GM23338 (cell line): Measurements from ENCODE around the gene TBC1D21. TPM values are rescaled to one million over a fixed set of nuclear protein-coding genes. Genes with fewer than 3 reads are reported as not detected.

Experiments used
- ATAC-seq: fragments of 200-7000 bp; cut with Tn5 transposase; 3 replicates; pipeline ENCODE4 v1.9.1; 2020
- DNase-seq: peaks from one replicate; pipeline ENCODE4 v3.0.0-alpha.2; 2015; ENCODE audit warnings: low spot score
- H2AFZ ChIP-seq: fragments of 200-600 bp; sonication (generic); 2 replicates; pipeline ENCODE4 v1.8.0; 2016; ENCODE audit warnings: antibody characterized with exemption, mild to moderate bottlenecking, moderate library complexity
- H3F3A ChIP-seq: fragments of 200-600 bp; sonication (generic); replicated peaks from 2 replicates; pipeline ENCODE4 v1.8.0; 2017; ENCODE audit warnings: antibody characterized with exemption, mixed run types, low read depth
- H3K27ac ChIP-seq: fragments of 200-600 bp; sonication (generic); 2 replicates; pipeline ENCODE4 v1.6.1; 2016; ENCODE audit warnings: low read depth
- H3K27me3 ChIP-seq: fragments of 200-600 bp; sonication (generic); 2 replicates; pipeline ENCODE4 v1.8.0; 2016; ENCODE audit warnings: mild to moderate bottlenecking, mixed run types, moderate library complexity; ENCODE audit not compliant: insufficient read depth
- H3K36me3 ChIP-seq: fragments of 200-600 bp; sonication (generic); 2 replicates; pipeline ENCODE4 v1.8.0; 2016; ENCODE audit warnings: mild to moderate bottlenecking; ENCODE audit not compliant: insufficient read depth
- H3K4me1 ChIP-seq: fragments of 200-600 bp; sonication (generic); 2 replicates; pipeline ENCODE4 v1.8.0; 2016; ENCODE audit warnings: mild to moderate bottlenecking, moderate library complexity; ENCODE audit not compliant: insufficient read depth
- H3K4me2 ChIP-seq: fragments of 200-600 bp; sonication (generic); 2 replicates; pipeline ENCODE4 v1.7.1; 2017; ENCODE audit warnings: mixed run types
- H3K4me3 ChIP-seq: fragments of 200-600 bp; sonication (generic); 2 replicates; pipeline ENCODE4 v1.6.1; 2016; ENCODE audit warnings: mixed run types
- H3K79me2 ChIP-seq: fragments of 200-600 bp; sonication (generic); replicated peaks from 2 replicates; pipeline ENCODE4 v1.8.0; 2017; ENCODE audit warnings: mild to moderate bottlenecking; ENCODE audit not compliant: insufficient read depth
- H3K9me2 ChIP-seq: fragments of 200-600 bp; sonication (generic); 2 replicates; pipeline ENCODE4 v1.8.0; 2017; ENCODE audit not compliant: insufficient read depth
- H4K20me1 ChIP-seq: fragments of 200-600 bp; sonication (generic); replicated peaks from 2 replicates; pipeline ENCODE4 v1.8.0; 2017; ENCODE audit warnings: mild to moderate bottlenecking; ENCODE audit not compliant: insufficient read depth
- H3K27ac Mint-ChIP-seq: 2 replicates; pipeline ENCODE4 v1.8.0; 2020; ENCODE audit warnings: inconsistent platforms, mild to moderate bottlenecking, moderate library complexity, mixed read lengths
- H3K27me3 Mint-ChIP-seq: 3 replicates; pipeline ENCODE4 v1.8.0; 2022; ENCODE audit warnings: low read depth, mild to moderate bottlenecking, moderate library complexity, mixed read lengths, inconsistent platforms; ENCODE audit not compliant: insufficient read depth, poor library complexity
- H3K36me3 Mint-ChIP-seq: 3 replicates; pipeline ENCODE4 v1.8.0; 2021; ENCODE audit warnings: low read depth, mild to moderate bottlenecking, inconsistent platforms, moderate library complexity, mixed read lengths
- H3K4me1 Mint-ChIP-seq: 3 replicates; pipeline ENCODE4 v1.8.0; 2020; ENCODE audit warnings: mild to moderate bottlenecking, inconsistent platforms, mixed read lengths
- H3K4me3 Mint-ChIP-seq: 3 replicates; pipeline ENCODE4 v1.8.0; 2021; ENCODE audit warnings: moderate library complexity, mild to moderate bottlenecking, inconsistent platforms, mixed read lengths
- H3K9me3 Mint-ChIP-seq: 3 replicates; pipeline ENCODE4 v1.8.0; 2020; ENCODE audit warnings: moderate library complexity, mild to moderate bottlenecking, inconsistent platforms, mixed read lengths
- CREB1 ChIP-seq: fragments of 250-450 bp; sonication (Bioruptor Pico); IDR thresholded peaks from 2 replicates; pipeline ENCODE4 v1.5.0; 2020; ENCODE audit warnings: low read depth, mild to moderate bottlenecking, moderate library complexity
- CTCF ChIP-seq, 2 experiments: fragments of 200-600 bp in 1 of 2; sonication (generic) in 1 of 2; conservative IDR thresholded peaks; 2 replicates each; pipeline versions ENCODE4 v1.5.1 to v1.6.1; 2016 to 2017; ENCODE audit warnings: antibody characterized with exemption in 2 of 2, low read depth in 2 of 2, mild to moderate bottlenecking in 2 of 2, moderate library complexity in 1 of 2
- ETS1 ChIP-seq: IDR thresholded peaks from 2 replicates; pipeline ENCODE4 v1.6.1; 2016; ENCODE audit warnings: antibody characterized with exemption
- EZH2 ChIP-seq: fragments of 200-600 bp; sonication (generic); IDR thresholded peaks from one replicate; pipeline ENCODE4 v1.8.0; 2017; ENCODE audit warnings: antibody characterized with exemption, mild to moderate bottlenecking, low read depth; ENCODE audit not compliant: unreplicated experiment
- EZH2phosphoT487 ChIP-seq: fragments of 200-600 bp; sonication (generic); IDR thresholded peaks from one replicate; pipeline ENCODE4 v1.8.1; 2018; ENCODE audit warnings: antibody characterized with exemption; ENCODE audit not compliant: unreplicated experiment
- JUNB ChIP-seq: IDR thresholded peaks from one replicate; pipeline ENCODE4 v1.6.1; 2016; ENCODE audit warnings: antibody characterized with exemption; ENCODE audit not compliant: unreplicated experiment
- NANOG ChIP-seq: IDR thresholded peaks from 2 replicates; pipeline ENCODE4 v1.6.1; 2016; ENCODE audit warnings: antibody characterized with exemption, borderline replicate concordance
- POLR2AphosphoS5 ChIP-seq: IDR thresholded peaks from 2 replicates; pipeline ENCODE4 v1.6.1; 2016; ENCODE audit warnings: antibody characterized with exemption, low read depth
- REST ChIP-seq: IDR thresholded peaks from one replicate; pipeline ENCODE4 v1.6.1; 2018; ENCODE audit warnings: antibody characterized with exemption; ENCODE audit not compliant: unreplicated experiment
- STAT1 ChIP-seq: IDR thresholded peaks from one replicate; pipeline ENCODE4 v1.6.1; 2016; ENCODE audit warnings: antibody characterized with exemption; ENCODE audit not compliant: unreplicated experiment
- ZNF114 ChIP-seq: fragments of 250-450 bp; sonication (Bioruptor Pico); IDR thresholded peaks from 2 replicates; pipeline ENCODE4 v1.5.0; 2020; ENCODE audit warnings: mild to moderate bottlenecking, moderate library complexity
- ZNF331 ChIP-seq: fragments of 250-450 bp; sonication (Bioruptor Pico); IDR thresholded peaks from 2 replicates; pipeline ENCODE4 v1.5.0; 2020; ENCODE audit warnings: low read depth, mild to moderate bottlenecking, moderate library complexity
- ZNF462 ChIP-seq: fragments of 250-450 bp; sonication (Bioruptor Pico); IDR thresholded peaks from 2 replicates; pipeline ENCODE4 v1.5.0; 2020; ENCODE audit warnings: mild to moderate bottlenecking, moderate library complexity
- polyA plus RNA-seq: library from polyadenylated mRNA; unstranded; fragments of >200 nt; fragmentation: Nextera tagmentation; extraction: Ambion mirVana; gene quantifications from 2 replicates; pipeline ENCODE4 v1.2.1, GENCODE V29; 2016
- total RNA-seq: library from RNA; depleted of rRNA; stranded (reverse); fragments of >200 nt; shearing (Covaris generic); gene quantifications from 2 replicates; pipeline ENCODE4 v1.2.3, GENCODE V29; 2014

TBC1D21 gene
- total and polyA plus RNA-seq, 2 experiments from 2014 or later = not detected

- H3K27me3 ChIP-seq = no peaks in the 10 kb centered on the region
- no peak overlapping the region for H2AFZ ChIP-seq
- H3K4me2 ChIP-seq = no peak overlapping the region
- no peaks in the 10 kb centered on the region for H3K9me3 Mint-ChIP-seq
- no peak overlapping the region for H3K4me3 ChIP-seq
- no peaks in the 10 kb centered on the region; the same call in 1 of the 2 replicates for H4K20me1 ChIP-seq
- H3K36me3 Mint-ChIP-seq = no peaks in the 10 kb centered on the region
- H3F3A ChIP-seq = no peaks in the 10 kb centered on the region
- no peaks in the 10 kb centered on the region; the same call in 1 of the 2 replicates for H3K36me3 ChIP-seq
- H3K4me3 Mint-ChIP-seq = no peak overlapping the region
- no peak for DNase-seq
- H3K27ac Mint-ChIP-seq = no peak overlapping the region
- H3K27ac ChIP-seq = no peak overlapping the region
- no peaks in the 10 kb centered on the region for H3K4me1 ChIP-seq
- H3K79me2 ChIP-seq = no peaks in the 10 kb centered on the region
- ATAC-seq = no peak
- TF ChIP-seq STAT1 = no peak
- TF ChIP-seq ZNF114 = no peak
- TF ChIP-seq EZH2phosphoT487 = no peak
- TF ChIP-seq POLR2AphosphoS5 = no peak
- no peak for TF ChIP-seq ETS1
- TF ChIP-seq EZH2 = no peak
- TF ChIP-seq REST = no peak
- no peak for TF ChIP-seq CREB1 (CRISPR knock-in tag)
- no peak for TF ChIP-seq ZNF462 (CRISPR knock-in tag)
- TF ChIP-seq CTCF (conservative IDR thresholded peaks at IDR 0.05; ENCODE audit: low read depth in 2 of 2) = no peak
- TF ChIP-seq JUNB = no peak
- TF ChIP-seq NANOG = no peak
- no peak for TF ChIP-seq ZNF331 (CRISPR knock-in tag)
- no peaks in the 10 kb centered on the region for H3K9me2 ChIP-seq
- peaks cover 14% of the 10 kb centered on the region for H3K4me1 Mint-ChIP-seq
- peaks cover 9% of the 10 kb centered on the region for H3K27me3 Mint-ChIP-seq
Measured at GRCh38 chr15:73908822-73909122, 35.4 kb downstream of the TBC1D21 start.
